ENCODE data around the gene IL2RA.

GRCh38 chr10:6058682-6059475 is 3.3 kb downstream of the IL2RA start:
- TF ChIP-seq, protein P1, sequence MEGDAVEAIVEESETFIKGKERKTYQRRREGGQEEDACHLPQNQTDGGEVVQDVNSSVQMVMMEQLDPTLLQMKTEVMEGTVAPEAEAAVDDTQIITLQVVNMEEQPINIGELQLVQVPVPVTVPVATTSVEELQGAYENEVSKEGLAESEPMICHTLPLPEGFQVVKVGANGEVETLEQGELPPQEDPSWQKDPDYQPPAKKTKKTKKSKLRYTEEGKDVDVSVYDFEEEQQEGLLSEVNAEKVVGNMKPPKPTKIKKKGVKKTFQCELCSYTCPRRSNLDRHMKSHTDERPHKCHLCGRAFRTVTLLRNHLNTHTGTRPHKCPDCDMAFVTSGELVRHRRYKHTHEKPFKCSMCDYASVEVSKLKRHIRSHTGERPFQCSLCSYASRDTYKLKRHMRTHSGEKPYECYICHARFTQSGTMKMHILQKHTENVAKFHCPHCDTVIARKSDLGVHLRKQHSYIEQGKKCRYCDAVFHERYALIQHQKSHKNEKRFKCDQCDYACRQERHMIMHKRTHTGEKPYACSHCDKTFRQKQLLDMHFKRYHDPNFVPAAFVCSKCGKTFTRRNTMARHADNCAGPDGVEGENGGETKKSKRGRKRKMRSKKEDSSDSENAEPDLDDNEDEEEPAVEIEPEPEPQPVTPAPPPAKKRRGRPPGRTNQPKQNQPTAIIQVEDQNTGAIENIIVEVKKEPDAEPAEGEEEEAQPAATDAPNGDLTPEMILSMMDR (IDR thresholded peaks at IDR 0.05) = no peak
- no peak for TF ChIP-seq POLR2A (IDR thresholded peaks at IDR 0.05)
